ENCODE data around the gene IRF9. TPM values are rescaled to one million over a fixed set of nuclear protein-coding genes. Genes with fewer than 3 reads are reported as not detected.

IRF9 gene
- total and polyA plus RNA-seq, 2 of the 13 experiments (the other 11 are each of a cell fraction or from before 2014, with no cell fraction given), result 14.9 to 49.7 TPM

DNA sequence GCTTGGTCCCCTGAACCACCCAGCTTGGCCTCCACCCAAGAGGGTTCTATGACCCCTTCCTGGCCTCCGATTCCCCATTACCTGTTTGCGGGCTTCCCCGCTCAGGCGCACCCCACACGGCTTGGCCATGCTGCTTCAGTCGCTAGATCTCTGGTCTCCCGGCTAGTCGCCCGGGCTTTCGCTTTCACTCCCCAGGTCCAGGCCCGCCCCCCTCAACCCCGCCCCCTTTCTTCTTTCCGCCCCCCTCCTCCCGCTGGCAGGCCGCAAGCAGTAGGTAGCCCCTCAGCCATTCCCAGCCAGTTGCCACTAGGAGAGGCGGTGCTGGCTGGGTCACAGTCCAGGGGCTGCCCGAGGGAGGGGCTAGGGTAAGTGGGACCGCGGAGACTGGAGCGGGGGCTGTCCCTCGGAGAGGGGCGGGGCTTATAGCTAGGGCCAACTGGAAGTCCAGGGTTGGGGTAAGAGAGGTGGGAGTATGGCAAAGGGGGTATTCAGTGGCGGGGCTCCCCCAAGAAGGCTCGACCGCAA lies 14.6 kb upstream of the IRF9 start, which contains the start of gene PSME2 (continued):
- TF ChIP-seq, protein P1, sequence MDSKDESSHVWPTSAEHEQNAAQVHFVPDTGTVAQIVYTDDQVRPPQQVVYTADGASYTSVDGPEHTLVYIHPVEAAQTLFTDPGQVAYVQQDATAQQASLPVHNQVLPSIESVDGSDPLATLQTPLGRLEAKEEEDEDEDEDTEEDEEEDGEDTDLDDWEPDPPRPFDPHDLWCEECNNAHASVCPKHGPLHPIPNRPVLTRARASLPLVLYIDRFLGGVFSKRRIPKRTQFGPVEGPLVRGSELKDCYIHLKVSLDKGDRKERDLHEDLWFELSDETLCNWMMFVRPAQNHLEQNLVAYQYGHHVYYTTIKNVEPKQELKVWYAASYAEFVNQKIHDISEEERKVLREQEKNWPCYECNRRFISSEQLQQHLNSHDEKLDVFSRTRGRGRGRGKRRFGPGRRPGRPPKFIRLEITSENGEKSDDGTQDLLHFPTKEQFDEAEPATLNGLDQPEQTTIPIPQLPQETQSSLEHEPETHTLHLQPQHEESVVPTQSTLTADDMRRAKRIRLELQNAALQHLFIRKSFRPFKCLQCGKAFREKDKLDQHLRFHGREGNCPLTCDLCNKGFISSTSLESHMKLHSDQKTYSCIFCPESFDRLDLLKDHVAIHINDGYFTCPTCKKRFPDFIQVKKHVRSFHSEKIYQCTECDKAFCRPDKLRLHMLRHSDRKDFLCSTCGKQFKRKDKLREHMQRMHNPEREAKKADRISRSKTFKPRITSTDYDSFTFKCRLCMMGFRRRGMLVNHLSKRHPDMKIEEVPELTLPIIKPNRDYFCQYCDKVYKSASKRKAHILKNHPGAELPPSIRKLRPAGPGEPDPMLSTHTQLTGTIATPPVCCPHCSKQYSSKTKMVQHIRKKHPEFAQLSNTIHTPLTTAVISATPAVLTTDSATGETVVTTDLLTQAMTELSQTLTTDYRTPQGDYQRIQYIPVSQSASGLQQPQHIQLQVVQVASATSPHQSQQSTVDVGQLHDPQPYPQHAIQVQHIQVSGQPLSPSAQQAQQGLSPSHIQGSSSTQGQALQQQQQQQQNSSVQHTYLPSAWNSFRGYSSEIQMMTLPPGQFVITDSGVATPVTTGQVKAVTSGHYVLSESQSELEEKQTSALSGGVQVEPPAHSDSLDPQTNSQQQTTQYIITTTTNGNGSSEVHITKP (CRISPR knock-in tag; IDR thresholded peaks at IDR 0.05; ENCODE audit: low read depth), result no peak; the same call in 1 of the 2 replicates
- TF ChIP-seq TAF15 (IDR thresholded peaks at IDR 0.05; ENCODE audit: low read depth, low read length, poor library complexity, severe bottlenecking), result no peak
- no peak for TF ChIP-seq ZNF460 (CRISPR knock-in tag; IDR thresholded peaks at IDR 0.05; ENCODE audit: borderline replicate concordance)
- TF ChIP-seq TFAP4 (IDR thresholded peaks at IDR 0.05; ENCODE audit: borderline replicate concordance, low read depth), result peak; percentile 60; the same call in 1 of the 2 replicates
- TF ChIP-seq U2AF2 (IDR thresholded peaks at IDR 0.05; ENCODE audit: low read depth, low read length), result no peak
- TF ChIP-seq NFATC3 (CRISPR knock-in tag; IDR thresholded peaks at IDR 0.05), result no peak
- peak; percentile 87 for TF ChIP-seq HNF4A (CRISPR knock-in tag; IDR thresholded peaks at IDR 0.05)
- TF ChIP-seq AKAP8 (CRISPR knock-in tag; IDR thresholded peaks at IDR 0.05), result peak; percentile 95
- no peak for TF ChIP-seq ZNF652 (CRISPR knock-in tag; IDR thresholded peaks at IDR 0.05; ENCODE audit: borderline replicate concordance, low read depth)
- TF ChIP-seq RFX3 (CRISPR knock-in tag; IDR thresholded peaks at IDR 0.05), result no peak
- TF ChIP-seq, protein P2, sequence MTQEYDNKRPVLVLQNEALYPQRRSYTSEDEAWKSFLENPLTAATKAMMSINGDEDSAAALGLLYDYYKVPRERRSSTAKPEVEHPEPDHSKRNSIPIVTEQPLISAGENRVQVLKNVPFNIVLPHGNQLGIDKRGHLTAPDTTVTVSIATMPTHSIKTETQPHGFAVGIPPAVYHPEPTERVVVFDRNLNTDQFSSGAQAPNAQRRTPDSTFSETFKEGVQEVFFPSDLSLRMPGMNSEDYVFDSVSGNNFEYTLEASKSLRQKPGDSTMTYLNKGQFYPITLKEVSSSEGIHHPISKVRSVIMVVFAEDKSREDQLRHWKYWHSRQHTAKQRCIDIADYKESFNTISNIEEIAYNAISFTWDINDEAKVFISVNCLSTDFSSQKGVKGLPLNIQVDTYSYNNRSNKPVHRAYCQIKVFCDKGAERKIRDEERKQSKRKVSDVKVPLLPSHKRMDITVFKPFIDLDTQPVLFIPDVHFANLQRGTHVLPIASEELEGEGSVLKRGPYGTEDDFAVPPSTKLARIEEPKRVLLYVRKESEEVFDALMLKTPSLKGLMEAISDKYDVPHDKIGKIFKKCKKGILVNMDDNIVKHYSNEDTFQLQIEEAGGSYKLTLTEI (CRISPR knock-in tag; conservative IDR thresholded peaks at IDR 0.05), result no peak
- no peak for TF ChIP-seq KAT7 (CRISPR knock-in tag; IDR thresholded peaks at IDR 0.05; ENCODE audit: borderline replicate concordance)
- TF ChIP-seq PTBP1 (IDR thresholded peaks at IDR 0.05; ENCODE audit: low read depth, low read length, poor library complexity, severe bottlenecking), result peak; percentile 90
- TF ChIP-seq ZNF263 (CRISPR knock-in tag; IDR thresholded peaks at IDR 0.05), result peak; percentile 42
- TF ChIP-seq CTCF (CRISPR knock-in tag; IDR thresholded peaks at IDR 0.05), result peak; percentile 47
- TF ChIP-seq POLR2AphosphoS5 (IDR thresholded peaks at IDR 0.05; ENCODE audit: low read depth, low read length), result peak; percentile 97
- TF ChIP-seq TCF12 (IDR thresholded peaks at IDR 0.05), result no peak
- TF ChIP-seq TCF12 (CRISPR knock-in tag; IDR thresholded peaks at IDR 0.05), result 0 out of 2 replicates have a peak, but pooled peaks have one; percentile 76
- TF ChIP-seq, protein P3, sequence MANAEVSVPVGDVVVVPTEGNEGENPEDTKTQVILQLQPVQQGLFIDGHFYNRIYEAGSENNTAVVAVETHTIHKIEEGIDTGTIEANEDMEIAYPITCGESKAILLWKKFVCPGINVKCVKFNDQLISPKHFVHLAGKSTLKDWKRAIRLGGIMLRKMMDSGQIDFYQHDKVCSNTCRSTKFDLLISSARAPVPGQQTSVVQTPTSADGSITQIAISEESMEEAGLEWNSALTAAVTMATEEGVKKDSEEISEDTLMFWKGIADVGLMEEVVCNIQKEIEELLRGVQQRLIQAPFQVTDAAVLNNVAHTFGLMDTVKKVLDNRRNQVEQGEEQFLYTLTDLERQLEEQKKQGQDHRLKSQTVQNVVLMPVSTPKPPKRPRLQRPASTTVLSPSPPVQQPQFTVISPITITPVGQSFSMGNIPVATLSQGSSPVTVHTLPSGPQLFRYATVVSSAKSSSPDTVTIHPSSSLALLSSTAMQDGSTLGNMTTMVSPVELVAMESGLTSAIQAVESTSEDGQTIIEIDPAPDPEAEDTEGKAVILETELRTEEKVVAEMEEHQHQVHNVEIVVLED (CRISPR knock-in tag; IDR thresholded peaks at IDR 0.05; ENCODE audit: borderline replicate concordance), result no peak; the same call in none of the 2 replicates

Data from HepG2 (cell line).